Tibial artery (tissue), 4 donors: ENCODE measurements around the gene MED22.

Experiments used
- DNase-seq, 2 donors: peaks; one replicate each; pipeline ENCODE4 v3.0.0-alpha.2; 2019
- H3K27ac ChIP-seq, 2 donors: fragments of 200-600 bp; sonication (generic) in 1 of 2; 1 replicate in 1 of 2; 2 replicates in 1 of 2; pipeline ENCODE4 v1.5.1; 2018 to 2019; ENCODE audit warnings: mild to moderate bottlenecking in 1 of 2
- H3K27me3 ChIP-seq, 2 donors: fragments of 200-600 bp; sonication (generic) in 1 of 2; one replicate each; pipeline versions ENCODE4 v1.5.1 to v1.6.0; 2016 to 2019
- H3K36me3 ChIP-seq, 3 donors: fragments of 200-600 bp; sonication (generic) in 2 of 3; one replicate each; pipeline ENCODE4 v1.5.1; 2016 to 2019; ENCODE audit warnings: mild to moderate bottlenecking in 2 of 3
- H3K4me1 ChIP-seq, 4 donors: fragments of 200-600 bp; sonication (generic) in 2 of 4; 1 replicate in 3 of 4; 2 replicates in 1 of 4; pipeline ENCODE4 v1.5.1; 2016 to 2019
- H3K4me3 ChIP-seq, 2 donors: fragments of 200-600 bp; sonication (generic) in 1 of 2; 1 replicate in 1 of 2; 2 replicates in 1 of 2; pipeline ENCODE4 v1.5.1; 2018 to 2019; ENCODE audit warnings: mild to moderate bottlenecking in 2 of 2
- H3K9me3 ChIP-seq, 3 donors: fragments of 200-600 bp; sonication (generic) in 1 of 3; one replicate each; pipeline ENCODE4 v1.5.1; 2016 to 2019
- intact Hi-C: fragments of 100-400 bp; cut with DNase I; formaldehyde crosslinking; loops from one replicate; pipeline ENCODE4 v1.15.0; 2023; ENCODE audit warnings: low total_unique reads
- TF ChIP-seq, protein P1 (sequence below), 2 experiments: fragments of 200-600 bp in 1 of 2; fragments of 450-650 bp in 1 of 2; IDR thresholded peaks; one replicate each; pipeline ENCODE4 v1.5.1; 2017 to 2019; ENCODE audit warnings: antibody characterized with exemption in 2 of 2, mild to moderate bottlenecking in 1 of 2, moderate library complexity in 1 of 2

The MED22 gene

DNA sequence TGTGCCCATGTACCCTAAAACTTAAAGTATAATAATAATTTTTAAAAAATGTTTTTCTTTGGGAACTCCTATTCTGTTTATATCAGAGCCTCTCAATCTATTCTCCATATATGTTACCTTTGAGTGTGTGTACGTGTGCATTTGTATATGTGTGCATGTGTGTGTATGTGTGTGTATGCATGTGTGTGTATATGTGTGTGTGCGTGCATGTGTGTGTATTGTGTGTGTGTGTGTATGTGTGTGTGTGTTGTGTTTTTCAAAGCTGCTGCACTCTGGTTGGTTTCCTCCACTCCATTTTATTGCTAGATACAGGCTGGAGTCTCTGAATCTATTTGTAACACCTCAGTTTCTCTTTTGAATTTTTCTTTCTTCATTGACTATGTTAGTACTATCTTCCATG is 31.9 kb downstream of the MED22 start:
- no peak overlapping the region for H3K27ac ChIP-seq
- no peaks in the 10 kb centered on the region for H3K27me3 ChIP-seq
- intact Hi-C loops, result no loop called here
- H3K4me3 ChIP-seq, result no peak overlapping the region
- H3K36me3 ChIP-seq, result no peaks in the 10 kb centered on the region
- no peak for DNase-seq
- H3K4me1 ChIP-seq, result no peaks in the 10 kb centered on the region
- TF ChIP-seq, protein P1, sequence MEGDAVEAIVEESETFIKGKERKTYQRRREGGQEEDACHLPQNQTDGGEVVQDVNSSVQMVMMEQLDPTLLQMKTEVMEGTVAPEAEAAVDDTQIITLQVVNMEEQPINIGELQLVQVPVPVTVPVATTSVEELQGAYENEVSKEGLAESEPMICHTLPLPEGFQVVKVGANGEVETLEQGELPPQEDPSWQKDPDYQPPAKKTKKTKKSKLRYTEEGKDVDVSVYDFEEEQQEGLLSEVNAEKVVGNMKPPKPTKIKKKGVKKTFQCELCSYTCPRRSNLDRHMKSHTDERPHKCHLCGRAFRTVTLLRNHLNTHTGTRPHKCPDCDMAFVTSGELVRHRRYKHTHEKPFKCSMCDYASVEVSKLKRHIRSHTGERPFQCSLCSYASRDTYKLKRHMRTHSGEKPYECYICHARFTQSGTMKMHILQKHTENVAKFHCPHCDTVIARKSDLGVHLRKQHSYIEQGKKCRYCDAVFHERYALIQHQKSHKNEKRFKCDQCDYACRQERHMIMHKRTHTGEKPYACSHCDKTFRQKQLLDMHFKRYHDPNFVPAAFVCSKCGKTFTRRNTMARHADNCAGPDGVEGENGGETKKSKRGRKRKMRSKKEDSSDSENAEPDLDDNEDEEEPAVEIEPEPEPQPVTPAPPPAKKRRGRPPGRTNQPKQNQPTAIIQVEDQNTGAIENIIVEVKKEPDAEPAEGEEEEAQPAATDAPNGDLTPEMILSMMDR (IDR thresholded peaks at IDR 0.05), result no peak
- H3K9me3 ChIP-seq, result no peaks in the 10 kb centered on the region

DNA sequence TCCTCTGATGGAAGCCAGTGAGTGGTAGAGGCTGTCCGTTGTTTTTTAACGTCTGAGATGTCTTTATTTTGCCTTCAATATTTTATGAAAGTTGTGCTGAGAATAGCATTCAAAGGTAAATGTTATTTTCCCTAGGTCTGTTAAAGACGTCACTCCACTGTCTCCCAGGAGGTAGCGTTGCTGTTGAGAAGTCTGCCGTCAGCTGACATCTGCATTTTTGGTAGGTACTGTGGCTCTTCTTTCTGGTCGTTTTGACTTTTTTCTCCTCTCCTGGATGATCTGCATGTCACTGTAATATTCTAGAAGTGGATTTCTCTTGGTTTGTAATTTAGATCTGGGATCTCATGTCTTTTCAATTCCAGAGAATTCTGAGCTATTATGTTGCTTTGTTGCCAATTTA is 38.3 kb downstream of the MED22 start:
- TF ChIP-seq, protein P1 (IDR thresholded peaks at IDR 0.05), result no peak
- no peaks in the 10 kb centered on the region for H3K36me3 ChIP-seq
- H3K27ac ChIP-seq, result no peak overlapping the region
- H3K27me3 ChIP-seq, result peaks cover 0 to 20% of the 10 kb centered on the region in 2 donors
- no peak overlapping the region for H3K4me3 ChIP-seq
- H3K9me3 ChIP-seq, result no peaks in the 10 kb centered on the region
- no peak for DNase-seq
- intact Hi-C loops, result no loop called here
- H3K4me1 ChIP-seq, result no peaks in the 10 kb centered on the region

DNA sequence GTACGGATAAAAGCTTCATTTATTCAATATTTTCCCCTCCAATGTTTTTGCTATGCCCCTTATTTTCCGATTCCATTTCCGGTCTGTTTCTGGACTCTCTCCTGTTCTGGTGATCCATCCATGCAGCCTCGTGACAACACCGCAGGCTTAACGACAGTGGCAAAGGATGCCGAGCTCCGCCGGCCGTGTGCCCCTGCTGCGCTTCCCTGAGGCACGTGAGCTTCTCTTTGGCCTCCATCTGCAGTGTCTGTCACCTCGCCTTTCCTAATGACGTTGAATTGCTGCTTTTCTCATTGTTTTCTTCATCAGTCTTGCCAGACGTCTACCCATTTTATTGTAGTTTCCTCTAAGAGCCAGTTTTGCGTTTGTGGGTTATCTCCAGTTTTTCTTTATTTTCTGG is 40.6 kb downstream of the MED22 start:
- no peak for DNase-seq
- Histone ChIP-seq H3K36me3 (no peaks in the 10 kb centered on the region), H3K4me1 (no peaks in the 10 kb centered on the region), H3K9me3 (no peaks in the 10 kb centered on the region), H3K27me3 (peaks cover 0 to 40% of the 10 kb centered on the region in 2 donors), H3K27ac (no peak overlapping the region), H3K4me3 (no peak overlapping the region)
- intact Hi-C loops, result no loop called here
- TF ChIP-seq, protein P1 (IDR thresholded peaks at IDR 0.05), result no peak

GRCh38 chr9:133306242-133307204 is 41.4 kb downstream of the MED22 start:
- no peak for DNase-seq
- Histone ChIP-seq H3K4me3 (no peak overlapping the region), H3K9me3 (no peaks in the 10 kb centered on the region), H3K27me3 (peaks cover 0 to 41% of the 10 kb centered on the region in 2 donors), H3K27ac (no peak overlapping the region), H3K4me1 (no peaks in the 10 kb centered on the region), H3K36me3 (no peaks in the 10 kb centered on the region)
- TF ChIP-seq, protein P1 (IDR thresholded peaks at IDR 0.05), result no peak
- intact Hi-C loops, result no loop called here

DNA sequence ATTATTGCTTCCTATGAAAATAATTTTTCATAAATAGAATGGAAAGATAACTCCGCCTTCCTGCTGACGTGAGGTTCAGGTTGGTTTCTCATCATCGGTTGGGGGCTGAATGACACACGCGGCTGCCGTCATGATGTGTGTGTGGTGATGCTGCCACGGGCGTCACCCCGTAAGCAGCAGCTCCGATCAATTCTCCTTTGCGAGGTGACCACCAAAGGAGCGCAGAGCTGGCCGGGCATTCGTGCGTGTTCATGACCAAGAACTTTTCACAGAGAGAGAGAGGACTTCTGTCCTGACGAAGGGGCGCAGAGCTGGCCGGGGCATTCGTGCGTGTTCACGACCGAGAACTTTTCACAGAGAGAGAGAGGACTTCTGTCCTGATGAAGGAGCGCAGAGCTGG is 42.2 kb downstream of the MED22 start:
- H3K9me3 ChIP-seq, result no peaks in the 10 kb centered on the region
- TF ChIP-seq, protein P1 (IDR thresholded peaks at IDR 0.05), result no peak
- H3K4me3 ChIP-seq, result no peak overlapping the region
- H3K27ac ChIP-seq, result no peak overlapping the region
- peaks cover 0 to 45% of the 10 kb centered on the region in 2 donors for H3K27me3 ChIP-seq
- H3K4me1 ChIP-seq, result no peaks in the 10 kb centered on the region
- intact Hi-C loops, result no loop called here
- no peak for DNase-seq
- H3K36me3 ChIP-seq, result no peaks in the 10 kb centered on the region
